Keratinocyte (primary cell): ENCODE data around the gene MEGF11. TPM values are rescaled to one million over a fixed set of nuclear protein-coding genes. Genes with fewer than 3 reads are reported as not detected.

Source experiments
- DNase-seq: peaks from one replicate; pipeline ENCODE4 v3.0.0-alpha.2; 2011; ENCODE audit warnings: low read depth, missing footprints, low spot score
- FAIRE-seq: peaks from 2 replicates; lab custom pipeline; 2011; peaks lifted over from hg19 to GRCh38; lab: Jason Lieb, UNC
- H2AFZ ChIP-seq: 2 replicates; pipeline ENCODE4 v1.6.0; 2012; ENCODE audit warnings: low read length, control low read depth, inconsistent platforms; ENCODE audit not compliant: control insufficient read depth
- H3K27ac ChIP-seq: 2 replicates; pipeline ENCODE4 v1.5.1; 2011; ENCODE audit warnings: low read length; ENCODE audit not compliant: control insufficient read depth, insufficient read depth
- H3K27me3 ChIP-seq: 3 replicates; pipeline ENCODE4 v1.6.0; 2011; ENCODE audit warnings: low read length; ENCODE audit not compliant: control insufficient read depth, insufficient read depth; ENCODE audit errors: extremely low read depth
- H3K36me3 ChIP-seq, 2 experiments: 2 replicates in 1 of 2; 3 replicates in 1 of 2; pipeline ENCODE4 v1.5.1; 2011; ENCODE audit warnings: low read length in 2 of 2, mild to moderate bottlenecking in 1 of 2; ENCODE audit not compliant: control insufficient read depth in 2 of 2, insufficient read depth in 2 of 2; ENCODE audit errors: extremely low read depth in 1 of 2
- H3K4me1 ChIP-seq: 3 replicates; pipeline ENCODE4 v1.5.1; 2011; ENCODE audit warnings: low read length; ENCODE audit not compliant: control insufficient read depth, insufficient read depth; ENCODE audit errors: extremely low read depth
- H3K4me2 ChIP-seq: 3 replicates; pipeline ENCODE4 v1.6.0; 2011; ENCODE audit warnings: low read depth, low read length; ENCODE audit not compliant: control insufficient read depth, insufficient read depth; ENCODE audit errors: extremely low read depth
- H3K4me3 ChIP-seq, 3 experiments: fragments of 200-600 bp in 1 of 3; sonication (generic) in 1 of 3; 2 replicates in 2 of 3; 3 replicates in 1 of 3; pipeline ENCODE4 v1.5.1; 2011 to 2016; ENCODE audit warnings: low read length in 3 of 3, mild to moderate bottlenecking in 3 of 3, control low read depth in 2 of 3, inconsistent platforms in 1 of 3, low read depth in 1 of 3, mixed read lengths in 1 of 3, mixed run types in 1 of 3, moderate library complexity in 1 of 3; ENCODE audit not compliant: control insufficient read depth in 2 of 3, insufficient read depth in 2 of 3; ENCODE audit errors: extremely low read depth in 1 of 3
- H3K79me2 ChIP-seq: 2 replicates; pipeline ENCODE4 v1.6.0; 2012; ENCODE audit warnings: low read length; ENCODE audit not compliant: control insufficient read depth, insufficient read depth
- H3K9ac ChIP-seq: 3 replicates; pipeline ENCODE4 v1.6.0; 2011; ENCODE audit warnings: low read length; ENCODE audit not compliant: control insufficient read depth, insufficient read depth; ENCODE audit errors: extremely low read depth
- H3K9me1 ChIP-seq: 3 replicates; pipeline ENCODE4 v1.6.0; 2011; ENCODE audit warnings: low read length; ENCODE audit not compliant: control insufficient read depth, insufficient read depth; ENCODE audit errors: extremely low read depth
- H3K9me3 ChIP-seq: 2 replicates; pipeline ENCODE4 v1.5.1; 2012; ENCODE audit warnings: low read depth, low read length; ENCODE audit not compliant: control insufficient read depth
- H4K20me1 ChIP-seq: 3 replicates; pipeline ENCODE4 v1.6.0; 2011; ENCODE audit warnings: low read length; ENCODE audit not compliant: control insufficient read depth, insufficient read depth; ENCODE audit errors: extremely low read depth
- EZH2 ChIP-seq: IDR thresholded peaks from one replicate; pipeline ENCODE4 v1.6.1; 2012; ENCODE audit warnings: inconsistent platforms, mild to moderate bottlenecking, low read length, moderate library complexity
- dilution Hi-C: fragments of 300-500 bp; cut with MboI; formaldehyde crosslinking; loops from one replicate; pipeline ENCODE4 v1.7.0; 2020; ENCODE audit warnings: low sequenced_read_pairs; ENCODE audit not compliant: extremely low pct_ligation_motif_present
- polyA plus RNA-seq, 5 experiments: library from polyadenylated mRNA; depleted of rRNA in 3 of 5; stranded (reverse) in 3 of 5; stranded (forward) in 1 of 5; unstranded in 1 of 5; fragments of >200 nt; gene quantifications; 1 replicate in 1 of 5; 2 replicates in 3 of 5; 3 replicates in 1 of 5; pipeline versions ENCODE4 v1.2.1 to v1.2.3, GENCODE V29; 2011 to 2012; ENCODE audit warnings: missing spikeins in 2 of 5, low read depth in 1 of 5, low replicate concordance in 1 of 5
- TF ChIP-seq, protein P1 (sequence below), 3 experiments: IDR thresholded peaks in 1 of 3; conservative IDR thresholded peaks in 1 of 3; optimal IDR thresholded peaks in 1 of 3; 2 replicates in 2 of 3; 3 replicates in 1 of 3; pipeline versions ENCODE3 to v1.5.1; 2011; ENCODE audit warnings: low read length in 3 of 3, mild to moderate bottlenecking in 3 of 3, moderate library complexity in 2 of 3, control low read depth in 1 of 3, inconsistent platforms in 1 of 3; ENCODE audit not compliant: insufficient read depth in 2 of 3; ENCODE audit errors: extremely low read depth in 1 of 3

MEGF11 gene
- polyA plus RNA-seq, 1 donor (not counting 4 experiments of a cell fraction or from before 2014, with no cell fraction given) = not detected

DNA sequence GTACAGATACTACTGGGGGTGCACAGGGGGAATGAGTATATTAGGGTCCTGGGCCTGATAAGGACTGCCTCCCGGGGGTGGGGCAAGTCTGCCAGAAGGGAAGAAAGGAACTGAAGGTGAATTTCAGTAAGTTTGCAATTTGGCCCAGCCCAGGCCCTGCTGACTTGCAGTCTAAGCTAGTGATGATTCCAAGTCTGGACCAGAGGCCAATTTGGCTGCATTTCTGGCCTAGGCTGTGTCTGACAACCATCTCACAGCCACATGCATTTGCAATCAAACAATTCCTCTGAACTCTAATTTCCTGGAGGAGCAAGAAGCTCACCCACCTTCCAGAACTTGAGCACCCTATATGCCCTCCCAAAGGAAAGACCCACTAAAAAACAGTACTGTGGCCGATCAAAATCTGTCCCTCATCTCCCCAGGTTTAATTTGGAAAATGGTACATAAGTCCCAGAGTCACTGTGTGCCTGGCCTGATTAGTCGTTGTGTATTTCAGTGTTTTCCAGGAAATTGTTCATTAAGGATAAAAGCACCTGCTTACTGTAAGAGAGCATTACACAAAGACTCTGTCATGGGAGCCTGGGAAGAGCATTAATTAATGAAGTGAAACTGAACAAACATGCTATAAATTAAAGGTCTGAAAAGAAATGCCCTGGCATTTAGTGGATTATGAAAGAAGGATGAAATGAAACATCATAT, 114.5 kb downstream of the MEGF11 start:
- no peak for TF ChIP-seq EZH2
- TF ChIP-seq, protein P1, sequence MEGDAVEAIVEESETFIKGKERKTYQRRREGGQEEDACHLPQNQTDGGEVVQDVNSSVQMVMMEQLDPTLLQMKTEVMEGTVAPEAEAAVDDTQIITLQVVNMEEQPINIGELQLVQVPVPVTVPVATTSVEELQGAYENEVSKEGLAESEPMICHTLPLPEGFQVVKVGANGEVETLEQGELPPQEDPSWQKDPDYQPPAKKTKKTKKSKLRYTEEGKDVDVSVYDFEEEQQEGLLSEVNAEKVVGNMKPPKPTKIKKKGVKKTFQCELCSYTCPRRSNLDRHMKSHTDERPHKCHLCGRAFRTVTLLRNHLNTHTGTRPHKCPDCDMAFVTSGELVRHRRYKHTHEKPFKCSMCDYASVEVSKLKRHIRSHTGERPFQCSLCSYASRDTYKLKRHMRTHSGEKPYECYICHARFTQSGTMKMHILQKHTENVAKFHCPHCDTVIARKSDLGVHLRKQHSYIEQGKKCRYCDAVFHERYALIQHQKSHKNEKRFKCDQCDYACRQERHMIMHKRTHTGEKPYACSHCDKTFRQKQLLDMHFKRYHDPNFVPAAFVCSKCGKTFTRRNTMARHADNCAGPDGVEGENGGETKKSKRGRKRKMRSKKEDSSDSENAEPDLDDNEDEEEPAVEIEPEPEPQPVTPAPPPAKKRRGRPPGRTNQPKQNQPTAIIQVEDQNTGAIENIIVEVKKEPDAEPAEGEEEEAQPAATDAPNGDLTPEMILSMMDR (optimal IDR thresholded peaks at IDR 0.05 in 1 of 3, IDR thresholded peaks at IDR 0.05 in 1 of 3, conservative IDR thresholded peaks at IDR 0.05 in 1 of 3; ENCODE audit: extremely low read depth in 1 of 3, insufficient read depth in 2 of 3, low read length in 3 of 3) = no peak
- dilution Hi-C loops = no loop called here
- Histone ChIP-seq H2AFZ (no peak overlapping the region), H3K27ac (no peak overlapping the region), H4K20me1 (no peaks in the 10 kb centered on the region), H3K27me3 (peaks cover 17% of the 10 kb centered on the region), H3K4me1 (no peaks in the 10 kb centered on the region), H3K4me3 (no peak overlapping the region), H3K79me2 (no peaks in the 10 kb centered on the region), H3K9ac (no peak overlapping the region), H3K36me3 (no peaks in the 10 kb centered on the region), H3K4me2 (no peak overlapping the region), H3K9me3 (no peaks in the 10 kb centered on the region), H3K9me1 (no peaks in the 10 kb centered on the region)
- no peak for FAIRE-seq
- DNase-seq = no peak

- H3K79me2 ChIP-seq = no peaks in the 10 kb centered on the region
- no peaks in the 10 kb centered on the region for H3K9me1 ChIP-seq
- no peaks in the 10 kb centered on the region for H3K4me1 ChIP-seq
- H2AFZ ChIP-seq = no peak overlapping the region
- H3K9me3 ChIP-seq = no peaks in the 10 kb centered on the region
- FAIRE-seq = no peak
- dilution Hi-C loops = no loop called here
- TF ChIP-seq EZH2 = no peak
- TF ChIP-seq, protein P1 (optimal IDR thresholded peaks at IDR 0.05 in 1 of 3, IDR thresholded peaks at IDR 0.05 in 1 of 3, conservative IDR thresholded peaks at IDR 0.05 in 1 of 3; ENCODE audit: extremely low read depth in 1 of 3, insufficient read depth in 2 of 3, low read length in 3 of 3) = no peak
- H3K4me2 ChIP-seq = no peak overlapping the region
- DNase-seq = no peak
- no peaks in the 10 kb centered on the region for H4K20me1 ChIP-seq
- no peak overlapping the region for H3K4me3 ChIP-seq
- H3K36me3 ChIP-seq = no peaks in the 10 kb centered on the region
- H3K27ac ChIP-seq = no peak overlapping the region
- H3K27me3 ChIP-seq = peaks cover 19% of the 10 kb centered on the region
- no peak overlapping the region for H3K9ac ChIP-seq
Observed at GRCh38 chr15:66138096-66138783, 115.3 kb downstream of the MEGF11 start.
